K562 (cell line): ENCODE results near the gene TAAR9.

Experiments used
- KLF1 ChIP-seq: fragments of 450-650 bp; IDR thresholded peaks from 2 replicates; pipeline ENCODE4 v1.6.1; 2016; ENCODE audit warnings: missing genetic modification characterization, missing compliant biosample characterization
- L3MBTL2 ChIP-seq: fragments of 450-650 bp; IDR thresholded peaks from 2 replicates; pipeline ENCODE4 v1.6.1; 2016; ENCODE audit warnings: mild to moderate bottlenecking, moderate library complexity
- NFRKB ChIP-seq: fragments of 450-650 bp; IDR thresholded peaks from 2 replicates; pipeline ENCODE4 v1.6.1; 2016; ENCODE audit warnings: low read depth
- NR2C1 ChIP-seq, 2 experiments: fragments of 450-650 bp; IDR thresholded peaks; 2 replicates each; pipeline ENCODE4 v1.6.1; 2017; ENCODE audit warnings: mild to moderate bottlenecking in 2 of 2, antibody characterized with exemption in 1 of 2, inconsistent platforms in 1 of 2, missing compliant biosample characterization in 1 of 2, missing genetic modification characterization in 1 of 2
- ZBTB1 ChIP-seq: sonication (generic); formaldehyde crosslinking; IDR thresholded peaks from 2 replicates; pipeline ENCODE4 v1.8.1; 2023; ENCODE audit warnings: missing genetic modification reagents, low read depth, mild to moderate bottlenecking, borderline replicate concordance
- ZNF263 ChIP-seq: sonication (generic); formaldehyde crosslinking; IDR thresholded peaks from 2 replicates; pipeline ENCODE4 v1.8.0; 2022; ENCODE audit warnings: mild to moderate bottlenecking, missing genetic modification reagents, borderline replicate concordance
- TF ChIP-seq, protein P1 (sequence below), 3 experiments: IDR thresholded peaks in 2 of 3; conservative IDR thresholded peaks in 1 of 3; 2 replicates each; pipeline ENCODE4 v1.5.1; 2011 to 2012; ENCODE audit warnings: low read length in 3 of 3, mild to moderate bottlenecking in 3 of 3, control low read depth in 2 of 3, improper control_type of control experiment in 1 of 3, inconsistent platforms in 1 of 3, low read depth in 1 of 3, mixed read lengths in 1 of 3, moderate library complexity in 1 of 3; ENCODE audit not compliant: insufficient read depth in 2 of 3
- TF ChIP-seq, protein P2 (sequence below): fragments of 200-600 bp; sonication (generic); IDR thresholded peaks from one replicate; pipeline ENCODE4 v1.6.1; 2012; ENCODE audit warnings: mild to moderate bottlenecking, low read depth, low read length, inconsistent platforms

DNA sequence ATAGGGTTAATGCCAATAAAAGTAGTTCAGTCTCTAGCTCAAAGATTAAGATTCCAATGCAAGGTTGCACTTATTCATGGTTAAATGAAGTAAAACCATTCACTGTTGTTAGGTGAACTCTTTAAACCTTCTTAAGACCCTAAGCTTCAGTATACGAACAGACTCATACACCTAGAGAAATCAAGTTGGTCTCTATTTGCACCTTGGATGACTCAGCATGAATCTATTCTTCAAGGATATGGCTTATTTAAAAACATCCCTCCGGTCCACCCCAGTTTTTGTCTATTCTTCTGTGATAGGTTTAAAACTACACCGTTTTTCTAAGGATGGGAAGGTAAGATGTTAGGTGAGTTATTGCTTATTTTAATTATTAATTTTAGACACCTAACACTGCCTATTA, 932 bp upstream of the TAAR9 start:
- TF ChIP-seq, protein P1, sequence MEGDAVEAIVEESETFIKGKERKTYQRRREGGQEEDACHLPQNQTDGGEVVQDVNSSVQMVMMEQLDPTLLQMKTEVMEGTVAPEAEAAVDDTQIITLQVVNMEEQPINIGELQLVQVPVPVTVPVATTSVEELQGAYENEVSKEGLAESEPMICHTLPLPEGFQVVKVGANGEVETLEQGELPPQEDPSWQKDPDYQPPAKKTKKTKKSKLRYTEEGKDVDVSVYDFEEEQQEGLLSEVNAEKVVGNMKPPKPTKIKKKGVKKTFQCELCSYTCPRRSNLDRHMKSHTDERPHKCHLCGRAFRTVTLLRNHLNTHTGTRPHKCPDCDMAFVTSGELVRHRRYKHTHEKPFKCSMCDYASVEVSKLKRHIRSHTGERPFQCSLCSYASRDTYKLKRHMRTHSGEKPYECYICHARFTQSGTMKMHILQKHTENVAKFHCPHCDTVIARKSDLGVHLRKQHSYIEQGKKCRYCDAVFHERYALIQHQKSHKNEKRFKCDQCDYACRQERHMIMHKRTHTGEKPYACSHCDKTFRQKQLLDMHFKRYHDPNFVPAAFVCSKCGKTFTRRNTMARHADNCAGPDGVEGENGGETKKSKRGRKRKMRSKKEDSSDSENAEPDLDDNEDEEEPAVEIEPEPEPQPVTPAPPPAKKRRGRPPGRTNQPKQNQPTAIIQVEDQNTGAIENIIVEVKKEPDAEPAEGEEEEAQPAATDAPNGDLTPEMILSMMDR (IDR thresholded peaks at IDR 0.05 in 2 of 3, conservative IDR thresholded peaks at IDR 0.05 in 1 of 3; ENCODE audit: insufficient read depth in 2 of 3, low read depth in 1 of 3, low read length in 3 of 3): no peak
- no peak for TF ChIP-seq NR2C1 (IDR thresholded peaks at IDR 0.05)
- TF ChIP-seq NR2C1 (tag; IDR thresholded peaks at IDR 0.05): no peak
- TF ChIP-seq, protein P2, sequence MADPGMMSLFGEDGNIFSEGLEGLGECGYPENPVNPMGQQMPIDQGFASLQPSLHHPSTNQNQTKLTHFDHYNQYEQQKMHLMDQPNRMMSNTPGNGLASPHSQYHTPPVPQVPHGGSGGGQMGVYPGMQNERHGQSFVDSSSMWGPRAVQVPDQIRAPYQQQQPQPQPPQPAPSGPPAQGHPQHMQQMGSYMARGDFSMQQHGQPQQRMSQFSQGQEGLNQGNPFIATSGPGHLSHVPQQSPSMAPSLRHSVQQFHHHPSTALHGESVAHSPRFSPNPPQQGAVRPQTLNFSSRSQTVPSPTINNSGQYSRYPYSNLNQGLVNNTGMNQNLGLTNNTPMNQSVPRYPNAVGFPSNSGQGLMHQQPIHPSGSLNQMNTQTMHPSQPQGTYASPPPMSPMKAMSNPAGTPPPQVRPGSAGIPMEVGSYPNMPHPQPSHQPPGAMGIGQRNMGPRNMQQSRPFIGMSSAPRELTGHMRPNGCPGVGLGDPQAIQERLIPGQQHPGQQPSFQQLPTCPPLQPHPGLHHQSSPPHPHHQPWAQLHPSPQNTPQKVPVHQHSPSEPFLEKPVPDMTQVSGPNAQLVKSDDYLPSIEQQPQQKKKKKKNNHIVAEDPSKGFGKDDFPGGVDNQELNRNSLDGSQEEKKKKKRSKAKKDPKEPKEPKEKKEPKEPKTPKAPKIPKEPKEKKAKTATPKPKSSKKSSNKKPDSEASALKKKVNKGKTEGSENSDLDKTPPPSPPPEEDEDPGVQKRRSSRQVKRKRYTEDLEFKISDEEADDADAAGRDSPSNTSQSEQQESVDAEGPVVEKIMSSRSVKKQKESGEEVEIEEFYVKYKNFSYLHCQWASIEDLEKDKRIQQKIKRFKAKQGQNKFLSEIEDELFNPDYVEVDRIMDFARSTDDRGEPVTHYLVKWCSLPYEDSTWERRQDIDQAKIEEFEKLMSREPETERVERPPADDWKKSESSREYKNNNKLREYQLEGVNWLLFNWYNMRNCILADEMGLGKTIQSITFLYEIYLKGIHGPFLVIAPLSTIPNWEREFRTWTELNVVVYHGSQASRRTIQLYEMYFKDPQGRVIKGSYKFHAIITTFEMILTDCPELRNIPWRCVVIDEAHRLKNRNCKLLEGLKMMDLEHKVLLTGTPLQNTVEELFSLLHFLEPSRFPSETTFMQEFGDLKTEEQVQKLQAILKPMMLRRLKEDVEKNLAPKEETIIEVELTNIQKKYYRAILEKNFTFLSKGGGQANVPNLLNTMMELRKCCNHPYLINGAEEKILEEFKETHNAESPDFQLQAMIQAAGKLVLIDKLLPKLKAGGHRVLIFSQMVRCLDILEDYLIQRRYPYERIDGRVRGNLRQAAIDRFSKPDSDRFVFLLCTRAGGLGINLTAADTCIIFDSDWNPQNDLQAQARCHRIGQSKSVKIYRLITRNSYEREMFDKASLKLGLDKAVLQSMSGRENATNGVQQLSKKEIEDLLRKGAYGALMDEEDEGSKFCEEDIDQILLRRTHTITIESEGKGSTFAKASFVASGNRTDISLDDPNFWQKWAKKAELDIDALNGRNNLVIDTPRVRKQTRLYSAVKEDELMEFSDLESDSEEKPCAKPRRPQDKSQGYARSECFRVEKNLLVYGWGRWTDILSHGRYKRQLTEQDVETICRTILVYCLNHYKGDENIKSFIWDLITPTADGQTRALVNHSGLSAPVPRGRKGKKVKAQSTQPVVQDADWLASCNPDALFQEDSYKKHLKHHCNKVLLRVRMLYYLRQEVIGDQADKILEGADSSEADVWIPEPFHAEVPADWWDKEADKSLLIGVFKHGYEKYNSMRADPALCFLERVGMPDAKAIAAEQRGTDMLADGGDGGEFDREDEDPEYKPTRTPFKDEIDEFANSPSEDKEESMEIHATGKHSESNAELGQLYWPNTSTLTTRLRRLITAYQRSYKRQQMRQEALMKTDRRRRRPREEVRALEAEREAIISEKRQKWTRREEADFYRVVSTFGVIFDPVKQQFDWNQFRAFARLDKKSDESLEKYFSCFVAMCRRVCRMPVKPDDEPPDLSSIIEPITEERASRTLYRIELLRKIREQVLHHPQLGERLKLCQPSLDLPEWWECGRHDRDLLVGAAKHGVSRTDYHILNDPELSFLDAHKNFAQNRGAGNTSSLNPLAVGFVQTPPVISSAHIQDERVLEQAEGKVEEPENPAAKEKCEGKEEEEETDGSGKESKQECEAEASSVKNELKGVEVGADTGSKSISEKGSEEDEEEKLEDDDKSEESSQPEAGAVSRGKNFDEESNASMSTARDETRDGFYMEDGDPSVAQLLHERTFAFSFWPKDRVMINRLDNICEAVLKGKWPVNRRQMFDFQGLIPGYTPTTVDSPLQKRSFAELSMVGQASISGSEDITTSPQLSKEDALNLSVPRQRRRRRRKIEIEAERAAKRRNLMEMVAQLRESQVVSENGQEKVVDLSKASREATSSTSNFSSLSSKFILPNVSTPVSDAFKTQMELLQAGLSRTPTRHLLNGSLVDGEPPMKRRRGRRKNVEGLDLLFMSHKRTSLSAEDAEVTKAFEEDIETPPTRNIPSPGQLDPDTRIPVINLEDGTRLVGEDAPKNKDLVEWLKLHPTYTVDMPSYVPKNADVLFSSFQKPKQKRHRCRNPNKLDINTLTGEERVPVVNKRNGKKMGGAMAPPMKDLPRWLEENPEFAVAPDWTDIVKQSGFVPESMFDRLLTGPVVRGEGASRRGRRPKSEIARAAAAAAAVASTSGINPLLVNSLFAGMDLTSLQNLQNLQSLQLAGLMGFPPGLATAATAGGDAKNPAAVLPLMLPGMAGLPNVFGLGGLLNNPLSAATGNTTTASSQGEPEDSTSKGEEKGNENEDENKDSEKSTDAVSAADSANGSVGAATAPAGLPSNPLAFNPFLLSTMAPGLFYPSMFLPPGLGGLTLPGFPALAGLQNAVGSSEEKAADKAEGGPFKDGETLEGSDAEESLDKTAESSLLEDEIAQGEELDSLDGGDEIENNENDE: no peak
- no peak for TF ChIP-seq KLF1 (tag)
- no peak for TF ChIP-seq ZBTB1 (CRISPR knock-in tag)
- no peak for TF ChIP-seq L3MBTL2
- TF ChIP-seq ZNF263 (CRISPR knock-in tag): no peak
- TF ChIP-seq NFRKB: no peak
